CD4-positive, alpha-beta T cell treated with Interferon alpha-2 for 1 hour (primary cell): ENCODE data around the gene GCFC2.
A peak's percentile ranks its signal among the peaks of the same experiment; 100 is the strongest.
"Not testable (repeated sequence)": the region's sequence is repeated elsewhere in the genome, so short reads cannot be mapped to it uniquely, and the experiment has no call there.

Source experiments
- DNase-seq, 2 donors: peaks; one replicate each; pipeline ENCODE4 v3.0.0-alpha.2; 2020 to 2022

Gene GCFC2

GRCh38 chr2:75679556-75679955 is 31.2 kb downstream of the GCFC2 start:
- DNase-seq = no peak

- DNase-seq = no peak
These were observed 34.3 kb downstream of the GCFC2 start for GRCh38 chr2:75676464-75676863.

- no peak for DNase-seq
These were observed 34.8 kb downstream of the GCFC2 start for GRCh38 chr2:75675908-75676307.

GRCh38 chr2:75675423-75675822 is 35.3 kb downstream of the GCFC2 start:
- not testable (repeated sequence) for DNase-seq

- no peak for DNase-seq
These were observed 42.8 kb downstream of the GCFC2 start for GRCh38 chr2:75667884-75668283.

GRCh38 chr2:75666911-75667310 is 43.8 kb downstream of the GCFC2 start:
- DNase-seq = no peak

- DNase-seq = no peak
These were observed 52.9 kb downstream of the GCFC2 start for GRCh38 chr2:75657798-75658197.

- DNase-seq = no peak
These were observed 54.2 kb downstream of the GCFC2 start for GRCh38 chr2:75656563-75656962.

- DNase-seq = no peak
These were observed 54.9 kb downstream of the GCFC2 start for GRCh38 chr2:75655861-75656260.

- DNase-seq = no peak
These were observed 56.7 kb downstream of the GCFC2 start for GRCh38 chr2:75654012-75654411.

- DNase-seq = no peak
These were observed 62.9 kb downstream of the GCFC2 start for GRCh38 chr2:75647771-75648170.

- peak; percentile 81 to 87 for DNase-seq
These were observed 63.9 kb downstream of the GCFC2 start, which contains the start of gene MRPL19 for GRCh38 chr2:75646583-75647425. MRPL19 (plus strand) TSS chr2:75646783; CDS start chr2:75646808, 25 bp downstream.

- DNase-seq = no peak
These were observed 64.6 kb downstream of the GCFC2 start for GRCh38 chr2:75646090-75646582.

GRCh38 chr2:75645643-75646042 is 65.1 kb downstream of the GCFC2 start:
- no peak for DNase-seq

- DNase-seq = no peak
These were observed 66.7 kb downstream of the GCFC2 start for GRCh38 chr2:75643980-75644379.

- no peak for DNase-seq
These were observed 69.1 kb downstream of the GCFC2 start for GRCh38 chr2:75641587-75641986.

- peak; percentile 14 to 50 for DNase-seq
These were observed 70.0 kb downstream of the GCFC2 start for GRCh38 chr2:75640621-75641121.

GRCh38 chr2:75637568-75637967 is 73.1 kb downstream of the GCFC2 start:
- DNase-seq = no peak

GRCh38 chr2:75634945-75635344 is 75.8 kb downstream of the GCFC2 start:
- no peak for DNase-seq

GRCh38 chr2:75633620-75634019 is 77.1 kb downstream of the GCFC2 start:
- no peak for DNase-seq

GRCh38 chr2:75632813-75633212 is 77.9 kb downstream of the GCFC2 start:
- no peak for DNase-seq

- DNase-seq = no peak
These were observed 78.5 kb downstream of the GCFC2 start for GRCh38 chr2:75632091-75632701.

GRCh38 chr2:75627902-75628504 is 82.7 kb downstream of the GCFC2 start:
- DNase-seq = peak; percentile 36 to 50

GRCh38 chr2:75622929-75623328 is 87.8 kb downstream of the GCFC2 start:
- DNase-seq = no peak
